CD4-positive, alpha-beta T cell (primary cell): Measurements from ENCODE around the gene NCAM2. TPM values are rescaled to one million over a fixed set of nuclear protein-coding genes. Genes with fewer than 3 reads are reported as not detected.

Experiments
- ATAC-seq: fragments of 200-7000 bp; cut with Tn5 transposase; one replicate; pipeline ENCODE4 v1.10.0; 2022; ENCODE audit warnings: mild to moderate bottlenecking; ENCODE audit not compliant: poor library complexity
- CTCF ChIA-PET: fragments of 350-600 bp; sonication (Branson Sonifier 250); formaldehyde crosslinking; loops from one replicate; lab custom pipeline; 2021; ENCODE audit warnings: antibody characterized with exemption, inconsistent platforms; lab: Charles Lee
- POLR2A ChIA-PET: fragments of 350-600 bp; sonication (Branson Sonifier 250); formaldehyde crosslinking; loops from one replicate; lab custom pipeline; 2021; ENCODE audit warnings: antibody characterized with exemption, inconsistent platforms; lab: Charles Lee
- DNase-seq, 14 experiments: peaks; one replicate each; pipeline ENCODE4 v3.0.0-alpha.2; 2013 to 2020; ENCODE audit warnings: mixed read lengths in 2 of 14
- H3K27ac ChIP-seq, 2 donors: one replicate each; pipeline versions ENCODE4 v1.5.1 to v1.7.0; 2013; ENCODE audit warnings: low read length in 2 of 2, low read depth in 1 of 2, mild to moderate bottlenecking in 1 of 2
- H3K27me3 ChIP-seq, 2 experiments: 1 replicate in 1 of 2; 2 replicates in 1 of 2; pipeline versions ENCODE4 v1.6.1 to v1.7.0; 2013; ENCODE audit warnings: low read length in 2 of 2, control low read depth in 1 of 2, mild to moderate bottlenecking in 1 of 2, moderate library complexity in 1 of 2; ENCODE audit not compliant: insufficient read depth in 2 of 2, control insufficient read depth in 1 of 2
- H3K36me3 ChIP-seq: one replicate; pipeline ENCODE4 v1.6.1; 2013; ENCODE audit warnings: low read length, control low read depth; ENCODE audit not compliant: insufficient read depth
- H3K4me1 ChIP-seq: one replicate; pipeline ENCODE4 v1.6.1; 2013; ENCODE audit warnings: low read length, control low read depth; ENCODE audit not compliant: insufficient read depth
- H3K4me3 ChIP-seq: one replicate; pipeline ENCODE4 v1.5.1; 2013; ENCODE audit warnings: mild to moderate bottlenecking, low read length, moderate library complexity
- H3K9me3 ChIP-seq, 2 experiments: 1 replicate in 1 of 2; 2 replicates in 1 of 2; pipeline versions ENCODE4 v1.6.1 to v1.7.0; 2013; ENCODE audit warnings: low read length in 2 of 2, mild to moderate bottlenecking in 2 of 2, control low read depth in 1 of 2, moderate library complexity in 1 of 2; ENCODE audit not compliant: control insufficient read depth in 1 of 2, insufficient read depth in 1 of 2
- H3K27ac Mint-ChIP-seq: one replicate; pipeline ENCODE4 v1.8.0; 2020; ENCODE audit warnings: mixed read lengths
- H3K27me3 Mint-ChIP-seq: one replicate; pipeline ENCODE4 v1.8.0; 2021; ENCODE audit warnings: mixed read lengths
- H3K36me3 Mint-ChIP-seq: one replicate; pipeline ENCODE4 v1.8.0; 2021; ENCODE audit warnings: low read depth, mixed read lengths
- H3K4me1 Mint-ChIP-seq: one replicate; pipeline ENCODE4 v1.8.0; 2021; ENCODE audit warnings: low read depth, mixed read lengths
- H3K4me3 Mint-ChIP-seq: one replicate; pipeline ENCODE4 v1.8.0; 2020; ENCODE audit warnings: mild to moderate bottlenecking, mixed read lengths
- H3K9me3 Mint-ChIP-seq: one replicate; pipeline ENCODE4 v1.8.0; 2020; ENCODE audit warnings: mixed read lengths
- CTCF ChIP-seq: fragments of 200-600 bp; IDR thresholded peaks from one replicate; pipeline ENCODE4 v1.8.0; 2022; ENCODE audit warnings: antibody characterized with exemption, mild to moderate bottlenecking
- intact Hi-C, 2 experiments: fragments of 100-400 bp; cut with DNase I in 1 of 2; cut with micrococcal nuclease in 1 of 2; formaldehyde crosslinking; loops; one replicate each; pipeline versions ENCODE4 v1.15.1 to v1.9.0; 2023 to 2025; cut with DNase I, micrococcal nuclease
- total RNA-seq, 174 experiments: library from RNA in 2 of 174; stranded (reverse) in 2 of 174; gene quantifications; one replicate each; pipeline ENCODE4 v1.2.3 and lab custom pipeline; 2021 to 2026

The NCAM2 gene
- total RNA-seq, 2 experiments from 2014 or later: not detected

- ATAC-seq: no peak
- Histone ChIP-seq H3K9me3 (no peaks in the 10 kb centered on the region), H3K4me3 (no peak overlapping the region), H3K36me3 (no peaks in the 10 kb centered on the region), H3K4me1 (no peaks in the 10 kb centered on the region), H3K27ac (no peak overlapping the region), H3K27me3 (no peaks in the 10 kb centered on the region)
- no peak for TF ChIP-seq CTCF
- Mint-ChIP-seq H3K27ac (no peak overlapping the region), H3K9me3 (no peaks in the 10 kb centered on the region), H3K4me1 (no peaks in the 10 kb centered on the region), H3K36me3 (no peaks in the 10 kb centered on the region), H3K4me3 (no peak overlapping the region), H3K27me3 (no peaks in the 10 kb centered on the region)
- intact Hi-C loops: no loop called here
- DNase-seq: no peak
- CTCF ChIA-PET: no interaction called here
- POLR2A ChIA-PET: no interaction called here
These were observed 99.3 kb downstream of the NCAM2 start for GRCh38 chr21:21097466-21097865.

- DNase-seq: peak in 1 of 14 experiments; percentile 3
- CTCF ChIA-PET: no interaction called here
- no peak for TF ChIP-seq CTCF
- Mint-ChIP-seq H3K27ac (no peak overlapping the region), H3K4me1 (no peaks in the 10 kb centered on the region), H3K9me3 (no peaks in the 10 kb centered on the region), H3K27me3 (no peaks in the 10 kb centered on the region), H3K36me3 (no peaks in the 10 kb centered on the region), H3K4me3 (no peak overlapping the region)
- Histone ChIP-seq H3K4me3 (no peak overlapping the region), H3K4me1 (no peaks in the 10 kb centered on the region), H3K36me3 (no peaks in the 10 kb centered on the region), H3K27me3 (no peaks in the 10 kb centered on the region), H3K27ac (no peak overlapping the region), H3K9me3 (no peaks in the 10 kb centered on the region)
- no peak for ATAC-seq
- POLR2A ChIA-PET: no interaction called here
- intact Hi-C loops: no loop called here
These were observed 103.7 kb downstream of the NCAM2 start for GRCh38 chr21:21101911-21102310.

- Histone ChIP-seq H3K27ac (no peak overlapping the region), H3K36me3 (no peaks in the 10 kb centered on the region), H3K4me1 (no peaks in the 10 kb centered on the region), H3K27me3 (no peaks in the 10 kb centered on the region), H3K4me3 (no peak overlapping the region), H3K9me3 (no peaks in the 10 kb centered on the region)
- Mint-ChIP-seq H3K27me3 (no peaks in the 10 kb centered on the region), H3K36me3 (no peaks in the 10 kb centered on the region), H3K9me3 (no peaks in the 10 kb centered on the region), H3K4me3 (no peak overlapping the region), H3K27ac (no peak overlapping the region), H3K4me1 (no peaks in the 10 kb centered on the region)
- POLR2A ChIA-PET: no interaction called here
- ATAC-seq: no peak
- CTCF ChIA-PET: no interaction called here
- intact Hi-C loops: no loop called here
- no peak for TF ChIP-seq CTCF
- no peak for DNase-seq
These were observed 104.7 kb downstream of the NCAM2 start for GRCh38 chr21:21102896-21103295.
